NOMO-1 treated with dmso at 0.1 percent for 144 hours (cell line): Measurements from ENCODE around the gene ZNF689.
"Not testable (repeated sequence)": the region's sequence is repeated elsewhere in the genome, so short reads cannot be mapped to it uniquely, and the experiment has no call there.

Experiments
- DNase-seq: peaks from one replicate; lab custom pipeline; 2025; ENCODE audit not compliant: unreplicated experiment; lab: John Stamatoyannopoulos, UW

Gene ZNF689

GRCh38 chr16:30637139-30637538 is 26.9 kb upstream of the ZNF689 start:
- DNase-seq: not testable (repeated sequence)

- no peak for DNase-seq
Measured at GRCh38 chr16:30636599-30636998, 26.4 kb upstream of the ZNF689 start.

- DNase-seq: no peak
Measured at GRCh38 chr16:30633526-30633925, 23.3 kb upstream of the ZNF689 start.

- DNase-seq: not testable (repeated sequence)
Measured at GRCh38 chr16:30632454-30632853, 22.3 kb upstream of the ZNF689 start.

- DNase-seq: peak; percentile 57
Measured at GRCh38 chr16:30628628-30629540, 18.7 kb upstream of the ZNF689 start.

GRCh38 chr16:30626236-30626635 is 16.0 kb upstream of the ZNF689 start:
- DNase-seq: no peak

- no peak for DNase-seq
Measured at GRCh38 chr16:30623536-30624283, 13.5 kb upstream of the ZNF689 start.

GRCh38 chr16:30622455-30623032 is 12.4 kb upstream of the ZNF689 start:
- no peak for DNase-seq

- DNase-seq: no peak
Measured at GRCh38 chr16:30621765-30622164, 11.6 kb upstream of the ZNF689 start.

- no peak for DNase-seq
Measured at GRCh38 chr16:30620169-30620568, 10.0 kb upstream of the ZNF689 start.

GRCh38 chr16:30619638-30620037 is 9.4 kb upstream of the ZNF689 start:
- DNase-seq: no peak

GRCh38 chr16:30619202-30619601 is 9.0 kb upstream of the ZNF689 start:
- DNase-seq: no peak

- DNase-seq: peak; percentile 39
Measured at GRCh38 chr16:30615358-30616091, 5.3 kb upstream of the ZNF689 start.

- DNase-seq: no peak
Measured at GRCh38 chr16:30609002-30609925, 925 bp downstream of the ZNF689 start.

- DNase-seq: no peak
Measured at GRCh38 chr16:30606004-30606403, 4.2 kb downstream of the ZNF689 start.

GRCh38 chr16:30605158-30605557 is 5.0 kb downstream of the ZNF689 start:
- DNase-seq: peak; percentile 28

- no peak for DNase-seq
Measured at GRCh38 chr16:30604316-30604947, 5.8 kb downstream of the ZNF689 start.

- DNase-seq: no peak
Measured at GRCh38 chr16:30603945-30604315, 6.3 kb downstream of the ZNF689 start.

GRCh38 chr16:30602616-30603277 is 7.4 kb downstream of the ZNF689 start:
- peak; percentile 11 for DNase-seq
